Caco-2 (cell line): Measurements from ENCODE around the gene NELFB. TPM values are rescaled to one million over a fixed set of nuclear protein-coding genes. Genes with fewer than 3 reads are reported as not detected.

ENCODE experiments used
- BruUV-seq: library from RNA; stranded (reverse); fragments of 400-500 nt; replicated peaks from 2 replicates; lab custom pipeline; 2021; lab: Mats Ljungman, UMichigan
- CTCF ChIA-PET: fragments of 300-600 bp; sonication (Branson Sonifier 250); formaldehyde crosslinking; loops from one replicate; lab custom pipeline; 2022; ENCODE audit warnings: antibody characterized with exemption; lab: Charles Lee
- POLR2A ChIA-PET: fragments of 300-600 bp; sonication (Branson Sonifier 250); formaldehyde crosslinking; loops from one replicate; lab custom pipeline; 2022; ENCODE audit warnings: antibody characterized with exemption; lab: Charles Lee
- DNase-seq, 2 experiments: peaks; one replicate each; pipeline versions ENCODE4 v3.0.0 to v3.0.0-alpha.2; 2020 to 2022
- H3K27me3 ChIP-seq: replicated peaks from 2 replicates; pipeline ENCODE4 v1.6.0; 2011; ENCODE audit warnings: low read length; ENCODE audit not compliant: control insufficient read depth, insufficient read depth
- H3K36me3 ChIP-seq: 2 replicates; pipeline ENCODE4 v1.5.1; 2011; ENCODE audit warnings: low read length; ENCODE audit not compliant: control insufficient read depth, insufficient read depth
- H3K4me1 ChIP-seq: fragments of 250-450 bp; sonication (Bioruptor Pico); 2 replicates; pipeline ENCODE4 v1.5.1; 2020; ENCODE audit warnings: mild to moderate bottlenecking
- H3K4me3 ChIP-seq: 2 replicates; pipeline ENCODE4 v1.5.1; 2011; ENCODE audit warnings: low read depth, mild to moderate bottlenecking, control low read depth, low read length
- H3K9me3 ChIP-seq: fragments of 250-450 bp; sonication (Bioruptor Pico); 2 replicates; pipeline ENCODE4 v1.5.1; 2020; ENCODE audit warnings: mild to moderate bottlenecking, moderate library complexity
- H3K27ac Mint-ChIP-seq: one replicate; pipeline ENCODE4 v1.8.0; 2022; ENCODE audit warnings: mixed read lengths; ENCODE audit not compliant: unreplicated experiment
- H3K27me3 Mint-ChIP-seq: one replicate; pipeline ENCODE4 v1.8.0; 2022; ENCODE audit warnings: mixed read lengths; ENCODE audit not compliant: insufficient read depth, unreplicated experiment
- H3K36me3 Mint-ChIP-seq: one replicate; pipeline ENCODE4 v1.8.0; 2022; ENCODE audit warnings: mild to moderate bottlenecking, mixed read lengths; ENCODE audit not compliant: insufficient read depth, unreplicated experiment
- H3K4me1 Mint-ChIP-seq: one replicate; pipeline ENCODE4 v1.8.0; 2022; ENCODE audit warnings: low read depth, mixed read lengths; ENCODE audit not compliant: unreplicated experiment
- H3K4me3 Mint-ChIP-seq: one replicate; pipeline ENCODE4 v1.8.0; 2022; ENCODE audit warnings: mild to moderate bottlenecking, moderate library complexity, mixed read lengths; ENCODE audit not compliant: unreplicated experiment
- H3K9me3 Mint-ChIP-seq: one replicate; pipeline ENCODE4 v1.8.0; 2022; ENCODE audit warnings: mixed read lengths; ENCODE audit not compliant: unreplicated experiment
- intact Hi-C: fragments of 100-400 bp; cut with micrococcal nuclease; formaldehyde crosslinking; loops from one replicate; pipeline ENCODE4 v1.10.0; 2022; ENCODE audit not compliant: unreplicated experiment
- total RNA-seq: library from RNA; stranded (reverse); gene quantifications from 2 replicates; pipeline ENCODE4 v1.2.3, GENCODE V29; 2022
- TF ChIP-seq, protein P1 (sequence below), 2 experiments: fragments of 200-600 bp in 1 of 2; IDR thresholded peaks; 1 replicate in 1 of 2; 2 replicates in 1 of 2; pipeline versions ENCODE4 v1.5.1 to v1.8.0; 2011 to 2022; ENCODE audit warnings: antibody characterized with exemption in 1 of 2, control low read depth in 1 of 2, inconsistent platforms in 1 of 2, low read depth in 1 of 2, low read length in 1 of 2, mild to moderate bottlenecking in 1 of 2, moderate library complexity in 1 of 2; ENCODE audit not compliant: insufficient read depth in 1 of 2, severe bottlenecking in 1 of 2, unreplicated experiment in 1 of 2

NELFB gene
- total RNA-seq, 1 experiment from 2014 or later = 79.1 TPM

GRCh38 chr9:137225699-137226331, 29.3 kb upstream of the NELFB start:
- CTCF ChIA-PET = interaction anchor here (1.3 to 2.4 kb wide), 2 partner anchors 25 to 49 kb away, joined by 3 to 6 read pairs; partner anchors contain the start of gene TPRN
- POLR2A ChIA-PET = no interaction called here
- H3K4me3 ChIP-seq = no peak overlapping the region

GRCh38 chr9:137226338-137227053, 28.6 kb upstream of the NELFB start:
- H3K36me3 Mint-ChIP-seq = peaks cover 11% of the 10 kb centered on the region
- no TSS peak for BruUV-seq
- H3K4me1 ChIP-seq = peaks cover 38% of the 10 kb centered on the region

More at GRCh38 chr9:137225699-137226331, 29.3 kb upstream of the NELFB start:
- peaks cover 11% of the 10 kb centered on the region for H3K36me3 Mint-ChIP-seq
- H3K9me3 Mint-ChIP-seq = no peaks in the 10 kb centered on the region
- no peak overlapping the region for H3K4me3 Mint-ChIP-seq
- Histone ChIP-seq H3K4me1 (peaks cover 33% of the 10 kb centered on the region), H3K36me3 (no peaks in the 10 kb centered on the region), H3K9me3 (no peaks in the 10 kb centered on the region), H3K27me3 (no peaks in the 10 kb centered on the region)
- BruUV-seq = no TSS peak
- intact Hi-C loops = loop anchor here (2.0 kb wide), 3 partner anchors 37 to 109 kb away; partner anchors contain the start of genes ANAPC2 and SSNA1
- peak overlapping the region; percentile 64 for H3K27ac Mint-ChIP-seq
- peaks cover 13% of the 10 kb centered on the region for H3K4me1 Mint-ChIP-seq
- no peak for DNase-seq
- no peaks in the 10 kb centered on the region for H3K27me3 Mint-ChIP-seq
- TF ChIP-seq, protein P1, sequence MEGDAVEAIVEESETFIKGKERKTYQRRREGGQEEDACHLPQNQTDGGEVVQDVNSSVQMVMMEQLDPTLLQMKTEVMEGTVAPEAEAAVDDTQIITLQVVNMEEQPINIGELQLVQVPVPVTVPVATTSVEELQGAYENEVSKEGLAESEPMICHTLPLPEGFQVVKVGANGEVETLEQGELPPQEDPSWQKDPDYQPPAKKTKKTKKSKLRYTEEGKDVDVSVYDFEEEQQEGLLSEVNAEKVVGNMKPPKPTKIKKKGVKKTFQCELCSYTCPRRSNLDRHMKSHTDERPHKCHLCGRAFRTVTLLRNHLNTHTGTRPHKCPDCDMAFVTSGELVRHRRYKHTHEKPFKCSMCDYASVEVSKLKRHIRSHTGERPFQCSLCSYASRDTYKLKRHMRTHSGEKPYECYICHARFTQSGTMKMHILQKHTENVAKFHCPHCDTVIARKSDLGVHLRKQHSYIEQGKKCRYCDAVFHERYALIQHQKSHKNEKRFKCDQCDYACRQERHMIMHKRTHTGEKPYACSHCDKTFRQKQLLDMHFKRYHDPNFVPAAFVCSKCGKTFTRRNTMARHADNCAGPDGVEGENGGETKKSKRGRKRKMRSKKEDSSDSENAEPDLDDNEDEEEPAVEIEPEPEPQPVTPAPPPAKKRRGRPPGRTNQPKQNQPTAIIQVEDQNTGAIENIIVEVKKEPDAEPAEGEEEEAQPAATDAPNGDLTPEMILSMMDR (IDR thresholded peaks at IDR 0.05; ENCODE audit: insufficient read depth in 1 of 2, low read depth in 1 of 2, low read length in 1 of 2, severe bottlenecking in 1 of 2, unreplicated experiment in 1 of 2) = no peak

More at GRCh38 chr9:137226338-137227053, 28.6 kb upstream of the NELFB start:
- intact Hi-C loops = loop anchor here (1.0 to 2.0 kb wide), 4 partner anchors 10 to 110 kb away; partner anchors contain the start of genes ANAPC2 and SSNA1
- TF ChIP-seq, protein P1 (IDR thresholded peaks at IDR 0.05; ENCODE audit: insufficient read depth in 1 of 2, low read depth in 1 of 2, low read length in 1 of 2, severe bottlenecking in 1 of 2, unreplicated experiment in 1 of 2) = no peak
- Mint-ChIP-seq H3K4me3 (no peak overlapping the region), H3K27me3 (no peaks in the 10 kb centered on the region), H3K27ac (peak overlapping the region; percentile 64), H3K4me1 (peaks cover 13% of the 10 kb centered on the region), H3K9me3 (no peaks in the 10 kb centered on the region)
- no peak for DNase-seq
- ChIA-PET CTCF (interaction anchor here (1.3 to 2.4 kb wide), 8 partner anchors 10 to 64 kb away, joined by 3 to 20 read pairs (median 6); partner anchors contain the start of genes ANAPC2, LRRC26, SSNA1 and TPRN), POLR2A (interaction anchor here (0.8 kb wide), 1 partner anchor 37 kb away, joined by 3 read pairs; no protein-coding TSS in a partner anchor)
- Histone ChIP-seq H3K9me3 (no peaks in the 10 kb centered on the region), H3K4me3 (no peak overlapping the region), H3K27me3 (no peaks in the 10 kb centered on the region), H3K36me3 (no peaks in the 10 kb centered on the region)
